ENCODE data around the gene TNFRSF17. TPM values are rescaled to one million over a fixed set of nuclear protein-coding genes. Genes with fewer than 3 reads are reported as not detected.

Gene TNFRSF17
- not detected in 2 replicates for total RNA-seq

GRCh38 chr16:11964761-11965551 lies at the start of gene TNFRSF17:
Gene TNFRSF17, plus strand, starts transcription at chr16:11965210. Its CDS starts 115 bp downstream, at chr16:11965325.

GRCh38 chr16:11915644-11916523 lies 49.1 kb upstream of the TNFRSF17 start, which contains the start of gene GSPT1:
Gene GSPT1, minus strand, starts transcription at chr16:11915956. Its CDS starts 236 bp downstream, at chr16:11915720.

GRCh38 chr16:11941945-11942344 lies 23.1 kb upstream of the TNFRSF17 start, which contains the start of gene NPIPB2:
Gene NPIPB2, minus strand, starts transcription at chr16:11942045. Its CDS starts 0 bp downstream, at chr16:11942045.

Small RNAs within 50 kb of the gene (small RNA-seq; reads per million reads assigned to genes)
- gene AC007216.5 (not detected), gene UBL5P4 (not detected)

Other genes starting within 250 kb of the TNFRSF17 start
- 27.5 and 45.4 TPM in 2 replicates for gene TXNDC11, start 222.4 kb upstream of the TNFRSF17 start, total RNA-seq
- gene ZC3H7A, start 168.0 kb upstream of the TNFRSF17 start, total RNA-seq: 30.0 and 40.8 TPM in 2 replicates
- 57.7 and 84.8 TPM in 2 replicates for gene RSL1D1, start 113.7 kb upstream of the TNFRSF17 start, total RNA-seq
- 42.0 and 49.5 TPM in 2 replicates for gene GSPT1, start 49.3 kb upstream of the TNFRSF17 start, total RNA-seq
- gene NPIPB2, start 23.2 kb upstream of the TNFRSF17 start, total RNA-seq: 4.9 and 7.5 TPM in 2 replicates
- gene SNX29, start 11.5 kb downstream of the TNFRSF17 start, total RNA-seq: 11.0 and 11.2 TPM in 2 replicates